MCF 10A (cell line): ENCODE results near the gene KCNMA1. TPM values are rescaled to one million over a fixed set of nuclear protein-coding genes. Genes with fewer than 3 reads are reported as not detected.
A peak's percentile ranks its signal among the peaks of the same experiment; 100 is the strongest.

Source experiments
- BruUV-seq: library from RNA; stranded (reverse); fragments of 400-500 nt; replicated peaks from 2 replicates; lab custom pipeline; 2021; lab: Mats Ljungman, UMichigan
- CTCF ChIA-PET: fragments of 300-600 bp; sonication (Branson Sonifier 250); formaldehyde crosslinking; extraction: SDS; loops from one replicate; lab custom pipeline; 2021; ENCODE audit warnings: antibody characterized with exemption, inconsistent platforms; lab: Yijun Ruan, JAX
- POLR2A ChIA-PET: fragments of 300-600, 350-650 bp; sonication (Branson Sonifier 250); formaldehyde crosslinking; extraction: SDS; loops from one replicate; lab custom pipeline; 2020; ENCODE audit warnings: antibody characterized with exemption, inconsistent platforms; lab: Yijun Ruan, JAX
- DNase-seq: peaks from one replicate; pipeline ENCODE4 v3.0.0-alpha.2; 2018; ENCODE audit not compliant: unreplicated experiment
- H3K27ac Mint-ChIP-seq: one replicate; pipeline ENCODE4 v1.8.0; 2022; ENCODE audit warnings: mild to moderate bottlenecking, low read depth, mixed read lengths; ENCODE audit not compliant: unreplicated experiment
- H3K27me3 Mint-ChIP-seq: one replicate; pipeline ENCODE4 v1.8.0; 2022; ENCODE audit warnings: mixed read lengths; ENCODE audit not compliant: insufficient read depth, unreplicated experiment
- H3K36me3 Mint-ChIP-seq: one replicate; pipeline ENCODE4 v1.8.0; 2022; ENCODE audit warnings: mild to moderate bottlenecking, moderate library complexity, mixed read lengths; ENCODE audit not compliant: insufficient read depth, unreplicated experiment
- H3K4me1 Mint-ChIP-seq: one replicate; pipeline ENCODE4 v1.8.0; 2022; ENCODE audit warnings: mixed read lengths; ENCODE audit not compliant: insufficient read depth, unreplicated experiment
- H3K4me3 Mint-ChIP-seq: one replicate; pipeline ENCODE4 v1.8.0; 2022; ENCODE audit warnings: mild to moderate bottlenecking, moderate library complexity, mixed read lengths; ENCODE audit not compliant: unreplicated experiment
- H3K9me3 Mint-ChIP-seq: one replicate; pipeline ENCODE4 v1.8.0; 2022; ENCODE audit warnings: mixed read lengths; ENCODE audit not compliant: unreplicated experiment
- CTCF ChIP-seq: fragments of 200-600 bp; IDR thresholded peaks from one replicate; pipeline ENCODE4 v1.8.0; 2022; ENCODE audit warnings: antibody characterized with exemption, mild to moderate bottlenecking; ENCODE audit not compliant: unreplicated experiment
- intact Hi-C: fragments of 100-400 bp; cut with micrococcal nuclease; formaldehyde crosslinking; loops from 2 replicates; pipeline ENCODE4 v1.14.1; 2022
- total RNA-seq: library from RNA; stranded (reverse); gene quantifications from 2 replicates; pipeline ENCODE4 v1.2.3, GENCODE V29; 2022

Gene KCNMA1
- total RNA-seq, 1 experiment from 2014 or later: 7.5 TPM

- H3K27ac Mint-ChIP-seq: no peak overlapping the region
- ChIA-PET CTCF (interaction anchor here (0.6 kb wide), 1 partner anchor 367 kb away, joined by 5 read pairs; no protein-coding TSS in a partner anchor), POLR2A (interaction anchor here (0.6 kb wide), 1 partner anchor 50 kb away, joined by 3 read pairs; no protein-coding TSS in a partner anchor)
- intact Hi-C loops: no loop called here
- no peaks in the 10 kb centered on the region for H3K9me3 Mint-ChIP-seq
- H3K27me3 Mint-ChIP-seq: no peaks in the 10 kb centered on the region
- no peaks in the 10 kb centered on the region for H3K36me3 Mint-ChIP-seq
- no peak overlapping the region for H3K4me3 Mint-ChIP-seq
- no TSS peak for BruUV-seq
- H3K4me1 Mint-ChIP-seq: peaks cover 10% of the 10 kb centered on the region
- DNase-seq: no peak
- no peak for TF ChIP-seq CTCF
These were observed 100.5 kb downstream of the KCNMA1 start for GRCh38 chr10:77537071-77537470.

- no TSS peak for BruUV-seq
- no peaks in the 10 kb centered on the region for H3K36me3 Mint-ChIP-seq
- CTCF ChIA-PET: interaction anchor here (0.6 kb wide), 1 partner anchor 121 kb away, joined by 3 read pairs; no protein-coding TSS in a partner anchor
These were observed 103.7 kb downstream of the KCNMA1 start for GRCh38 chr10:77533887-77534278.

GRCh38 chr10:77533146-77533886, 104.3 kb downstream of the KCNMA1 start:
- TF ChIP-seq CTCF: no peak
- DNase-seq: no peak
- H3K27me3 Mint-ChIP-seq: no peaks in the 10 kb centered on the region
- no peak overlapping the region for H3K4me3 Mint-ChIP-seq
- H3K27ac Mint-ChIP-seq: no peak overlapping the region
- no TSS peak for BruUV-seq
- peaks cover 29% of the 10 kb centered on the region for H3K4me1 Mint-ChIP-seq
- intact Hi-C loops: no loop called here
- POLR2A ChIA-PET: interaction anchor here (0.8 to 1.1 kb wide), 2 partner anchors 14 to 29 kb away, joined by 3 to 4 read pairs; no protein-coding TSS in a partner anchor
- no peaks in the 10 kb centered on the region for H3K9me3 Mint-ChIP-seq
- CTCF ChIA-PET: interaction anchor here (0.6 to 1.6 kb wide), 2 partner anchors 121 to 137 kb away, joined by 3 read pairs; no protein-coding TSS in a partner anchor
- no peaks in the 10 kb centered on the region for H3K36me3 Mint-ChIP-seq

More at GRCh38 chr10:77533887-77534278, 103.7 kb downstream of the KCNMA1 start:
- Mint-ChIP-seq H3K27ac (no peak overlapping the region), H3K9me3 (no peaks in the 10 kb centered on the region), H3K4me3 (no peak overlapping the region), H3K4me1 (peaks cover 29% of the 10 kb centered on the region), H3K27me3 (no peaks in the 10 kb centered on the region)
- intact Hi-C loops: no loop called here
- peak; percentile 52 for DNase-seq
- POLR2A ChIA-PET: no interaction called here
- no peak for TF ChIP-seq CTCF

- no peak for TF ChIP-seq CTCF
- Mint-ChIP-seq H3K4me1 (peaks cover 29% of the 10 kb centered on the region), H3K36me3 (no peaks in the 10 kb centered on the region), H3K27me3 (no peaks in the 10 kb centered on the region), H3K27ac (peak overlapping the region; percentile 71), H3K9me3 (no peaks in the 10 kb centered on the region), H3K4me3 (no peak overlapping the region)
- DNase-seq: peak; percentile 17
- intact Hi-C loops: no loop called here
- BruUV-seq: no TSS peak
- ChIA-PET POLR2A (interaction anchor here (1.6 kb wide), 1 partner anchor 18 kb away, joined by 9 read pairs; no protein-coding TSS in a partner anchor), CTCF (interaction anchor here (0.6 to 1.6 kb wide), 3 partner anchors 136 to 358 kb away, joined by 3 to 6 read pairs (median 3); no protein-coding TSS in a partner anchor)
These were observed 105.5 kb downstream of the KCNMA1 start for GRCh38 chr10:77532068-77532467.
